ENCODE data around the gene USP28.

USP28 gene

DNA sequence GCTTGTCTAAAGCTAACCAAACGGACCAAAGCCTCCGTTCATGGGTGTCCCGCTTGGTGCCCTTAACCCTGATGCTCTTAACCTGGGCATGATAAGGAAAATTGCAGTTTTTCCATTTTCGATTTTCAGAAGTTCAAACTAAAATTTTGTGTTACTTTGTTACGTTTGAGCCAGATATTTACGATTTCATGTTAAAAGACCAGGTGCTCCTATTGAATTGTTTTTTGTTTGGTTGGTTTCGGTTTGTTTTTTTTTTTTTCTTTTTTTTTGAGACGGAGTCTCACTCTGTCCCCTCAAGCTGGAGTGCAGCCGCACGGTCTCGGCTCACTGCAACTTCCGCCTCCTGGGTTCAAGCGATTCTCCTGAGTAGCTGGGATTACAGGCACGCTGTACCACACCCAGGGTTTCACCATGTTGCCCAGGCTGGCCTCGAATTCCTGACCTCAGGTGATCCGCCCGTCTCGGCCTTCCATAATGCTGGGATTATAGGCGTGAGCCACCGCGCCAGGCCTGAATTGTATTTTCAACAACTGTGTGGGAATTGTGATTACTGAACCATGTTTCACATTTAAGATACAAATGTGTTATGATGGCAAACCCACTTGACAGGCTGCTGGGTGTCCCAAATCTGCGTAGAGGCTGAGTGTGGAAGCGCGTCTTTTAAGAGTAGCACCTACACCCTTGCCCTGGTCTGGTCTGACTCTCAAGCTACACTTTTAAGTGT is 864 bp upstream of the USP28 start:
- Histone ChIP-seq H3K27ac (peak overlapping the region; percentile 61; the same call in 1 of the 2 replicates), H3K9ac (peak overlapping the region; percentile 59; the same call in 1 of the 2 replicates), H3K79me2 (ENCODE audit: insufficient read depth, low read depth) (0 out of 2 replicates have a peak, but pooled peaks cover 7% of the 10 kb centered on the region), H3K4me1 (ENCODE audit: low read depth, poor library complexity, severe bottlenecking) (peaks cover 10% of the 10 kb centered on the region), H3K36me3 (ENCODE audit: insufficient read depth) (no peaks in the 10 kb centered on the region), H3K27me3 (ENCODE audit: insufficient read depth, low read depth) (no peaks in the 10 kb centered on the region), H2AFZ (ENCODE audit: low read depth) (peak overlapping the region; percentile 89), H4K20me1 (ENCODE audit: insufficient read depth) (no peaks in the 10 kb centered on the region), H3K4me2 (peak overlapping the region; percentile 34), H3K4me3 (IDR thresholded peaks at IDR 0.05; ENCODE audit: insufficient read depth, low read depth, low read length) (no peak overlapping the region)
- no peak for TF ChIP-seq CTCF (conservative IDR thresholded peaks at IDR 0.05; ENCODE audit: low read depth, low read length)

DNA sequence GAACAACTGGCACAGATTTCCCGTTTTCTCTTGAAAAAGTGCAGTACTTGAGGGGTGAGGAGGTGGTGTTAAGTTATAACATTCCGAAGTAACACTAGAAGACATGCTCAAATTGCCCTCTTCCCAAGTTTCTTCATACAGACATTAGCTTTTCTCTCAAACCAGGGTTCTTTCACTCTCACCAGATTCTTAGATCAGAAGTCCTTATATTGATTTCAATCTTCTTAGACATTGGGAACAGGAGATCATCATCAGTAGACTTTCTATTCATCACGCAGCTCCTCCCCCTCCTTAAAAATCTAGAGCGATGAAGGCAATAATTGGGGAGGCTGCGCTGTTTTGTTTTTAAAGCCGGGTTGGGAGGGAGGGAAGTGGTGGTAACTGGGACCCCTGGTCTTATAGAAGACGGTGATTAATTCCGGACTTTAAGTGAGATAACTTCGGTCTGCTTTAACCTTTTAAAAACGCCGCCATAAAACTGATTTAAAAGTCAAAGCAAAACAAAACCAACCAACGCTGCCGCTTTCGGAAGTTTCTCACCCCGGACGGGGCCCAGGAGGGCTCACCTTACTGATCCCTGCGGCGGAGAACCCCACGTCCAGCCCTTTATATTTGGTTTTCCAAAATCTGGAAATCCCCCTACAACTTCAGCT is 665 bp downstream of the USP28 start:
- Histone ChIP-seq H3K4me3 (IDR thresholded peaks at IDR 0.05; ENCODE audit: insufficient read depth, low read depth, low read length) (no peak overlapping the region), H3K36me3 (ENCODE audit: insufficient read depth) (no peaks in the 10 kb centered on the region), H3K4me1 (ENCODE audit: low read depth, poor library complexity, severe bottlenecking) (peaks cover 10% of the 10 kb centered on the region), H3K4me2 (peak overlapping the region; percentile 64), H3K79me2 (ENCODE audit: insufficient read depth, low read depth) (0 out of 2 replicates have a peak, but pooled peaks cover 7% of the 10 kb centered on the region), H3K27me3 (ENCODE audit: insufficient read depth, low read depth) (no peaks in the 10 kb centered on the region), H2AFZ (ENCODE audit: low read depth) (peak overlapping the region; percentile 75), H3K9ac (peak overlapping the region; percentile 50; the same call in 1 of the 2 replicates), H4K20me1 (ENCODE audit: insufficient read depth) (no peaks in the 10 kb centered on the region), H3K27ac (no peak overlapping the region)
- no peak for TF ChIP-seq CTCF (conservative IDR thresholded peaks at IDR 0.05; ENCODE audit: low read depth, low read length)

DNA sequence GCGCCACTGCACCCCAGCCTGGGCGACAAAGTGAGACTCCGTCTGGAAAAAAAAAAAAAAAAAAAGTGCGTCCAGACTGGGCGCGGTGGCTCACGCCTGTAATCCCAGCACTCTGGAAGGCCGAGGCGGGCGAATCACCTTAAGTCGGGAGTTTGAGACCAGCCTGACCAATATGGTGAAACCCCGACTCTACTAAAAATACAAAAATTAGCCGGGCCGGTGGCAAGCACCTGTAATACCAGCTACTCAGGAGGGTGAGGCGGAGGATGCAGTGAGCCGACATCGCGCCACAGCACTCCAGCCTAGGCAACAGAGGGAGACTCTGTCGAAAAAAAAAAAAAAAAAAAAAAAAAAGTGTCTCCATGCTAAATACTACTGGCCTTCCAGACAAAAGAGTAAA is 1.3 kb downstream of the USP28 start:
- no peaks in the 10 kb centered on the region for H4K20me1 ChIP-seq (ENCODE audit: insufficient read depth)
- no peak for TF ChIP-seq CTCF (conservative IDR thresholded peaks at IDR 0.05; ENCODE audit: low read depth, low read length)
- no peak overlapping the region for H2AFZ ChIP-seq (ENCODE audit: low read depth)
- H3K27ac ChIP-seq, result no peak overlapping the region
- H3K4me2 ChIP-seq, result peak overlapping the region; percentile 64
- peaks cover 10% of the 10 kb centered on the region for H3K4me1 ChIP-seq (ENCODE audit: low read depth, poor library complexity, severe bottlenecking)
- H3K36me3 ChIP-seq (ENCODE audit: insufficient read depth), result no peaks in the 10 kb centered on the region
- H3K79me2 ChIP-seq (ENCODE audit: insufficient read depth, low read depth), result 0 out of 2 replicates have a peak, but pooled peaks cover 7% of the 10 kb centered on the region
- H3K4me3 ChIP-seq (IDR thresholded peaks at IDR 0.05; ENCODE audit: insufficient read depth, low read depth, low read length), result no peak overlapping the region
- H3K27me3 ChIP-seq (ENCODE audit: insufficient read depth, low read depth), result no peaks in the 10 kb centered on the region
- no peak overlapping the region for H3K9ac ChIP-seq

DNA sequence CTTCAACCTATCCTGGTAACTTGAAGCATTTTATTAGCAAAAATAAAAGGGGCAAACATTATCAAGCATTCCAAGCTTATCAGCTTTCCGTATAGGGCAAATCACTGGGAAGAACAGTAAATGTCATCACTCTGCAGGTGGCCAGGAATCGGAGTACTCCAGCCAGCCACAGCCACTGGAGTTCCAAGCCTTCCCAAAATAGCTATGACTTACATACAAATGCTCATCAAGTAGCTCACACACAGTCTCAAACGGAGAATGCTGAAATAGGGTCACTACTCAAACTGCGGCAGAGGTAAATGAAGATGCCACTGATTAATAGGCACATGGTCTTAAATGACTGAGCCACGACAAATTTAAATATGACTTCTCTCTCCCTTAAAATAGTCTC is 2.1 kb downstream of the USP28 start:
- peaks cover 10% of the 10 kb centered on the region for H3K4me1 ChIP-seq (ENCODE audit: low read depth, poor library complexity, severe bottlenecking)

More for the DNA sequence above, 2.1 kb downstream of the USP28 start:
- Histone ChIP-seq H3K79me2 (ENCODE audit: insufficient read depth, low read depth) (0 out of 2 replicates have a peak, but pooled peaks cover 7% of the 10 kb centered on the region), H3K4me3 (IDR thresholded peaks at IDR 0.05; ENCODE audit: insufficient read depth, low read depth, low read length) (no peak overlapping the region), H4K20me1 (ENCODE audit: insufficient read depth) (no peaks in the 10 kb centered on the region), H2AFZ (ENCODE audit: low read depth) (no peak overlapping the region), H3K27ac (no peak overlapping the region), H3K36me3 (ENCODE audit: insufficient read depth) (no peaks in the 10 kb centered on the region), H3K4me2 (no peak overlapping the region), H3K9ac (no peak overlapping the region), H3K27me3 (ENCODE audit: insufficient read depth, low read depth) (no peaks in the 10 kb centered on the region)
- TF ChIP-seq CTCF (conservative IDR thresholded peaks at IDR 0.05; ENCODE audit: low read depth, low read length), result no peak
